ENCODE results near the gene OR2V1.
"Not testable (repeated sequence)": the region's sequence is repeated elsewhere in the genome, so short reads cannot be mapped to it uniquely, and the experiment has no call there.

OR2V1 gene

DNA sequence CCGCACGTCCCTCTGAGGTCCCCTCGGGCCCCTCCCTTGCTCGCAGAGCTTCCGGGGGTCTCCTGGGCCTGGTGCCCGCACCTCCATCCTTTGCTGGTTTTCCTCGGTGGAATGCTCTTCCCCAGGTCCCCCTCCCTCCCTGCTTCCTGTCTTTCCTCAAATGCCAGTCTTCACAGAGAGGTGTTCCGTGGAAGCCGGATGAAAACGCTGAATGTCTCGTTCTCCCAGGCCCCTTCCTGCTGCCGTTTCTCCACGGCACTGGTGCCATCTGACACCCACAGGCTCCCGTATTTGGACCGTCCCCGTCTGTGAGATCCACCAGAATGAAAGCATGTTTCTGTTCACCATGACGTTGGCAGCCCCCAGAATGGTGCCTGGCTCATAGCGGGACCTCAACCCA lies 4.1 kb downstream of the OR2V1 start:
- DNase-seq: no peak

DNA sequence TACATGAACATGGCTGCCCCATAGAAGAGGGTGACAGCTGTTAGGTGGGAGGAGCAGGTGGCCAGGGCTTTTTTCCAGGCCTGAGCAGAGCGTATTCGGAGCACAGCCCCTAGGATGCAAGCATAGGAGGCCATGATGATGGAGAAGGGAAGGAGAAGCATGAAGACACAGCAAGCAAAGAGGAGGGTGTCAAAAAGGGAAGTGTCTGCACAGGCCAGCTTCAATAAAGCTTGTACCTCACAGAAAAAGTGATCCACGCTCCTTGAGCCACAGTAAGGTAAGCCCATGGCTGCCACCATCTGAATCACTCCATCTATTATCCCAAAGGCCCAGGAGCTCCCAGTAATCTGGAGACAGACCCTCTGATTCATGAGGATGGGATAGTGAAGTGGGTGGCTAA lies 6.4 kb downstream of the OR2V1 start:
- DNase-seq: no peak

DNA sequence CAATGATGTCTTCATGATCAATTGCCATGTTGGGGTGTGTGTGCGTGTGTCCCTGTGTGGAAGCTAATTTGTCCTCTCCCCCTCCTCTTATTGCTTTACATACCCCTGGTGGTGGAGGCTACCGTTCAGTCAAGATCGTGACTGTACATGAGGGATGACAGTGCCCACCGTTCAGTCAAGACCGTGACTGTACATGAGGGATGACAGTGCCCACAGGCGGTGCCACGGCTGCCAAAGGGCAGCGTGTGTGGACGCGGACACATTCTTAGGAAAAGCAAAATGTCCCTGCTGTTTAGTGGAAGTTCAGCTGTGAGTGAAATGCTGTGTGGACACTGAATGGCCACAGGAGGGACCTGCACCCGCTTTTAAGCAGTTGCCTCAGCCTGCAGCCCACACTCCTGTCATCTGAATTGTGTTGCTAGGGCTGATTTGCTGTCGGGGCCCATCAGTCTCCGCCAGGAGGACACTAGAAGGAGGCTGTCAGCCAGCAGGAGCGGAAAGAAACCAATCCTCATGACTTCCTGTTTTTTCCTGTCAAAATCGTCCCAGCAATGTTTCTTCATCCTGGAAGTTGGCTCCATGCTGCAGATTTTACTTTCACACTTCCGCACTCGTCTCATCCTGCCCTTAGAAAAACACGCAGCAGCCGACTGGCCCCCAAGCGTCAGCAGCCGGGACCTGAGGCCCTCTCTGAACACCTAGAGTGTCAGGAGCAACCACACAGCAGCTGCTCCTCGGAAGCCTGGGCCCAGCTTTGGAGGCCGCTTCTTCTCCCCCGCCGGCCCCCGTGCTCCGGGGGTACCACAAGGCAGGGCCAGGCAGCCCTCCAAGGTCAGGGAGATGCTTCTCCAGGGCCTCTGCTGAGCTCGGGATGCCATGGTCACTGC lies 9.1 kb downstream of the OR2V1 start:
- DNase-seq: no peak

DNA sequence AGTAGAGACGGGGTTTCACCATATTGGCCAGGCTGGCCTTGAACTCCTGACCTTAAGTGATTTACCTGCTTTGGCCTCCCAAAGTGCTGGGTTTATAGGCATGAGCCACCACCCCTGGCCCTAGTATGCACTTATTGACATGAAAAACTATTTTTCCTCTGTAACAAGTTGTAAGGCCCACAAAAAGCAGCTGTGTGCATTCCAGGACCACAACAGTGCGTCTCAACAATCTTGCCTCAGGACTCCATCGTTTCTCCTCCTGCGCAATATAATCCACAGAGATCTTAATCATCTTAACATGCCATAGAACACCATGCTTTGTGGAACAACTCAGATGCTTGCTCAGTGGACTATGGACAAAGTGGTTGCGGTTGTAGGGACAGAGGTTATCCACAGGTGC lies 10.2 kb downstream of the OR2V1 start:
- no peak for DNase-seq

DNA sequence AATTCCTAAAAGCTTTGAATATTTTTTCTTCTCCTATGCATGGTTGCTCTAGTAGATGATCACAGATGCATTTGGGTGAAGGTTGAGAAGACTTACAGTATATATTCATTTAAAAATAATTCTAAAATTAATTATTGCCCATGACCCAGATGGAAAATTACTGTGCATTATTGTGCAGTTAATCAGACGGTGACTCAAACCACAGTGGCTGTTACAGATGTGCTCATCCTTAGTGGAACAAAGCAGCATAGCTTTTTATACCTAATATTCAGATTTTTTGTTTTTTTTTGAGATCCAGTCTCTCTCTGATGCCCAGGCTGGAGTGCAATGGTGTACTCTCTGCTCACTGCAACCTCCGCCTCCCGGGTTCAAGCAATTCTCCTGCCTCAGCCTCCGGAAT lies 10.7 kb downstream of the OR2V1 start:
- no peak for DNase-seq

DNA sequence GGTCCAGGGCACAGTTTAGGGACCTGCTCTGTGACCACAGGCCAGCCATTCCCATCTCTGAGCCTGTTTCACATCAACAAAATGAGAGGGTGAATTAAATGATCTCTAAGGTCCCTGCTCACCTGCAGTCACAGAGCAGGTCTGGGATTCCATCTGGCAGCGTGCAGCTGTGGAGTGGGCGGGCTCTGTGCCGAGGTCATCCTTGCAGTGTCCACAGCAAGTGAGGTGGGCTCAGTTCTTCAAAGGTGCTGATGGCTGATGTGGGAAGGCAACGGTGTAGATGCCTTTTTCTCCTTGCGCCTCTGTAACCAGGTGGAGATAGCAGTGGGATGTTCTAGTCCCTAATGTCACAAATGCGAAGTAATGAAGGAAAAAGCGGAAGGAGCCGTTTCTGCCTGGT lies 11.9 kb downstream of the OR2V1 start:
- DNase-seq: no peak

DNA sequence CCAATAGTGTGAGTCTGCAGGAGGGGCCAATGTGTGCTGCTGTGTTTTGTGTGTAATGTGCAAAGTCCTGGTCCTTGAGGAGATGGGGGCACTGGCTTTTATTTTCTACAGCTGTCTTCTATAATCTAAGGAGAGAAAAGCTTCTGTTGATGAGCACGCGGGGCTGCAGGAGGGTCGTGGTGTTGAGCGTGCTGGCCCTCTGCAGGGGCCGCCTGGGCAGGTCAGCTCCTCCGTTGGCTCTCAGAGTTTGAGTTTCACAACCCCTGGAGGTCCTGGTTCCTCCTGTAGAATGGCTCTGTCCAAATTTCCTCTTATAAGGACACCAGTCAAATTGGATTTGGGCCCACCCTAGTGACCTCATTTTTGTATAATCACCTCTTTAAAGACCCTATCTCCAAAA lies 12.6 kb downstream of the OR2V1 start:
- DNase-seq: no peak

DNA sequence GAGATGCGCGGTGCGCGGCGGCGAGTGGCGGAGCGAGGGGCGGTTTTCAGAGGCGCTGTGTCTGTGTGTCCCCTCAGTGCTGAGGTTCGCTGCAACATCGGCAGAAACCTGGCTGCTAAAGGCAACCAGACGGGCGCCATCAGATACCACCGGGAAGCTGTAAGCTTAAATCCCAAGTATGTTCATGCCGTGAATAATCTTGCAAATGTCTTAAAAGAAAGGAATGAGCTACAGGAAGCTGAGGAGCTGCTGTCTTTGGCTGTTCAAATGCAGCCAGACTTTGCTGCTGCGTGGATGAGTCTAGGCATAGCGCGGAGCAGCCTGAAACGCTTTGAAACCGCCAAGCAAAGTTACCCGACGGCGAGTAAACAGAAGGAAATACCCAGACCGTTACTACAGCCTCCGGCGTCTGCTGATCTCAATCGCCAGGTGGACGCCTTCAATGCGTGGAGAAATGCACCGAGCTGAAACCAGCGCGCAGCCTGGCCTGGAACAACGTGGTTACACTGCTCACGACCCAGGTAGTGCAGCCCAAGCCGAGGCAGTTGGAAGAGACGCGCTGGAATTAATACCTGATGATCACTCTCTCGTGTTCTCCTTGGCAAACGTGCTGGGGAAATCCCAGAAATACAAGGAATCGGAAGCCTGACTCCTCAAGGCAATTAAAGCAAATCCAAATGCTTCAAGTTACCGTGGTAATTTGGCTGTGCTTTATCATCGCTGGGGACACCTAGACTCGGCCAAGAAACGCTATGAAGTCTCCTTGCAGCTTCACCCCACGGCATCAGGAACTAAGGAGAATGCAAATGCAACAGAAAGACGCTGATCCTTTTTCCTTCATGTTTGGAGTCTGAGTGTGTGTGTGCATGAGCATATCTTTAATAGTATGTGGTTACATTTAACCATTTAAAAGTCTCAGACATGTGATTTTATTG lies 15.9 kb downstream of the OR2V1 start:
- DNase-seq: no peak

DNA sequence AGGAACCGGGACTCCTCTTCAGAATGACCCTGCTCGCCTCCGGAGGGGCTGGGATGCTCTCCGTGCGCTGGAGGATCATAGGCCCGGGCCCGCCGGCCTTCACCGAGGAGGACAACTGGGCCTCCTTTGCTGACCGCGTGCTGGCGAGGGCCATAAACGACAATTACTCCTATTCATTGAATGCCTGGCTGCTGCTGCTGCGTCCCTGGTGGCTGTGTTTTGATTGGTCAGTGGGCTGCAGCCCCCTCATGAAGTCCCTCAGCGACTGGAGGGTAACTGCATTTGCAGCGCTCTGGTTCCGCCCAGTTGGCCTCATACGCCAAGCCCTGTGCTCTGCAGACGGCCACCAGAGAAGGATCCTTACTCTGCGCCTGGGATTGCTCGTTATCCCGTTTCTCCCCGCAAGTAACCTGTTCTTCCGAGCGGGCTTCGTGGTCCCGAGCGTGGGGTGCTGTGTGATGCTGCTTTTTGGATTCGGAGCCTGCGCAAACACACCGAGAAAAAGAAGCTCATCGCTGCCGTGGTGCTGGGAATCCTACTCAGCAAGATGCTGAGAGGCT lies 16.6 kb downstream of the OR2V1 start:
- no peak for DNase-seq

DNA sequence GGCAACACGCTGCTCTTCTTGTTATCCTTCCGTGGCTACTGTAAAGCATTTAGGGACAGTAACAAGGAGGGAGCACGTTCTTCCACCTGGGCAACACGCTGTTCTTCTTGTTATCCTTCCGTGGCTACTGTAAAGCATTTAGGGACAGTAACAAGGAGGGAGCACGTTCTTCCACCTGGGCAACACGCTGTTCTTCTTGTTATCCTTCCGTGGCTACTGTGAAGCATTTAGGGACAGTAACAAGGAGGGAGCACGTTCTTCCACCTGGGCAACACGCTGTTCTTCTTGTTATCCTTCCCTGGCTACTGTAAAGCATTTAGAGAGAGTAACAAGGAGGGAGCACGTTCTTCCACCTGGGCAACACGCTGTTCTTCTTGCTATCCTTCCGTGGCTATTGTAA lies 17.4 kb downstream of the OR2V1 start:
- DNase-seq: not testable (repeated sequence)

DNA sequence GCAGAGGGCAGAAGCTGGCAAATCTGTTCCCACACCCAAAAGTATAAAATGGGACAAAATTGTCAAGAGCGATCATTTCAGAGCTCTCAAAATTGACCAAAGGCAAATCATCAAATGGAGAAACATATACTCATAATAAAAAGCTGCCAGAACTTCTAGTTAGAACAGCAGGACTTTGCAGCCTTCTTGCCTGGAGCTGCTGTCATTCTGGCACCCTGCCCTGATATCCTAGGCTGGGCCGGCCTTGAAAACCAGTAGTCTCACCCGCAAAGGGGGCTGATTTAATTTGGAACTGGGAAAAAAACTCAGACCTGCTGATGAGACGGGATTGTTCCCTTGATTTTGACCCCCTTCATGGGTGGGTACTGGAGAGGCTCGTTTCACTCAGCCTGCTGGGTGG lies 18.5 kb downstream of the OR2V1 start:
- DNase-seq: no peak

DNA sequence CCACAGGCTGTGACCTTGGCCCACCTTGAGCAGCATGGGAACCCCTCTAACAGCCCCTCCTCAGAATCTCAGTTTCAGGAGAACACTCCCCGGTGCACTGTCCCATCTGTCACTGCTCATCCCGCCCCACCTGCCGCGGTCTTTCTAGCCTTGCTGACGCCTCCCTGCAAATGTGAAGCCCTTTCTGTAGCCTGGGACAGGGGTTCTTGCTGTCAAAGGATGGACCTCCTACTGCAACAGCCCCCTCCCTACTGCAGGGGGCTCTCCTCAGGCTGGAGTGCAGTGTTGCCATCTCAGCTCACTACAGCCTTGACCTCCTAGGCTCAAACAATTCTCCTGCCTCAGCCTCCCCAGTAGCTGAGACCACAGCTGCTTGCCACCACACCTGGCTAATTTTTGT lies 20.0 kb downstream of the OR2V1 start:
- DNase-seq: no peak

DNA sequence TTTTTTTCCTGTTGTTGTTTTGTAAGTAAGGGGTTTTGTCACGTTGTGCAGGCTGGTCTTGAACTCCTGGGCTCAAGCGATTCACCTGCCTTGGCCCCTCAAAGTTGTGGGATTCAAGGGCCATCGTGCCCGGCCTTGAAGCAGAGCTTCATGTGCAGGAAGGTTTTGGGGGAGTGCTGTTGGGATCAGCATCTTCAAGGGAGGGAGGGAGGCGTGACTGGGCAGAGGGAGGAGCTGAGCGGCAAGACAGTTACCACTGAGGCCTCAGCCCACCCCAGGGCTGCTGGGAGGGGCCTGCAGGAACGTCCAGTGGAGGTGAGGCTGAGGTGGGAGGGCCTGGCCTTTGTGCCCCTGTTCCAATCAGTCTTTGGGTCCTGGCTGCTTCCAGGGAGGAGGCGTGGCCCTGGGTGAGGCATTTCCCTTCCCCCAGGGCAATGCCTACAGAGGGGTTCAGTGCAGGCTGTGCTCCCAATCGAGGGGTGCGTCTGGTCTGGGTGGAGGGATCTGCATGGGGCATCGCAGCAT lies 21.4 kb downstream of the OR2V1 start:
- no peak for DNase-seq

DNA sequence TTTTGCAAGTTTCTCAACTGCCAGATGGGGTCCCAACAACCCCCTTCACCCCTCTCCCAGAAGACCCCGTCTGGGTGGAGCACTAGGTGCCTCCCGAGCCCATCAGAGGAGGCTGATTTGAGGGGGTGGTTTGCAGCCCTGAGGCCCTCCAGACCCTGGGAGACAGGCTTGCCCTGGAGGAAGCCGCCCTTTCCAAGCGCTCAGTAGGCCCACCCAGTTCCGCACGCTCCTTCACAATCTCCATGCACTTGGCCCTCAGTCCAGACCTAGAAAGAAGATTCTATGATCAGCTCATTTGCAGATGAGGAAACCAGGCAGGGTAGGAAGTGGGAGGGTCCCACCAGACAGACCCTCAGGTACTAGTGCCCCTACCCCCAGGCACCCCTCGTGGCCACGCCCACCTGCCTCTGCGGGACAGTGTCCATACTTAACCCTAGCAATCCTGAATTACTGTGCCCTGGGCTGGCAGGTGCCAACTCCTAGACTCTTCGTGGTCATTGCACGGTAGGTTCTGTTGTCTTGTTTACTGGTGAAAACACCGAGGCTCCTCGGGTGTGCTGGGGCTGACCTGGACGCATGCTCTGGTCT lies 22.3 kb downstream of the OR2V1 start:
- no peak for DNase-seq

DNA sequence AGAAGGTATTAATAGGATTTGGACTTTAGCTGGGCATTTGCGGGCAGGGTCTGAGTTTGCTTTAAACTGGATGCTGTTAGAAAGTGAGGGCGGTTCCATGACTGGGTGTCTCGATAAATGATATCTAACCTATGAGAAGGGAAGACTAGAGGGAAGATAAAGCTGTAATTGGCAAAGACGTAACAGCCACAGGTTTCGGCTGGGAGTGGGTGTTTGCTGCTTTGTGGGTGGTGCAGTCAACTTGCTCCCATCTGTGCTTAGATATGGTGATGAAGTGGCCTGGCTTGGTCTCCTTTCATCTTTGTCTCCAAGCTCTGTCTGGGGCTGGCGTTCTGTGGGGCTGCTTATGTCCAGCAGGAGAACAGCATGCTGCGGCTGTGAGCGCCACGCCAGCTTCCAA lies 23.3 kb downstream of the OR2V1 start:
- no peak for DNase-seq

DNA sequence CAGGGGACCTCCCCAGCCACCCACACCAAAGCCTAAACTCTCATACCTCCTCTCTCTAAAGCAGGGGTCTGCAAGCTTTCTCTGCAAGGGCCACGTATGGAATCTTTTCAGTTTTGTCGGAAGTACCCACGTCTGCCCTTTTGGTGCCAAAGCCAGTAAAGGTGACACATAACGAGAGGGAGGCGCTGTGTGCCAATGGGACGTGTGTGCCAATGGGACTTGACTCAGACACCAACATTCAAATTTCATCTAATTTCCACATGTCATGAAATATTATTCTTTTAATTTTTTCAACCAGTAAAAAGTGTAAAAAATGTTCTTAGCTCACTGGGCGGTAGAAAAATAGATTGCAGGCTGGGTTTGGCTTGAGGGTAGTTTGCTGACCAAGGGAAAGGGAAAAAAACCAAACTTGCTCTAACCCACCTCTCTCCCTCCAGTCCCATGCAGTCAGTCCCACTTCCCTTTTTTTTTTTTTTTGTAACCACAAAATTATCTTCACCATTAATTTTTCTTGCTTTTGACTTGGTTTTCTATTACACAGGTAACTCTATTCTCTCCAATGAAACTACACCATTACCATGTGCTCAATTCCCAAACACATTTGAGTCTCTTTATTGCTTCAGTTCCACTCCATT lies 25.5 kb downstream of the OR2V1 start:
- no peak for DNase-seq

DNA sequence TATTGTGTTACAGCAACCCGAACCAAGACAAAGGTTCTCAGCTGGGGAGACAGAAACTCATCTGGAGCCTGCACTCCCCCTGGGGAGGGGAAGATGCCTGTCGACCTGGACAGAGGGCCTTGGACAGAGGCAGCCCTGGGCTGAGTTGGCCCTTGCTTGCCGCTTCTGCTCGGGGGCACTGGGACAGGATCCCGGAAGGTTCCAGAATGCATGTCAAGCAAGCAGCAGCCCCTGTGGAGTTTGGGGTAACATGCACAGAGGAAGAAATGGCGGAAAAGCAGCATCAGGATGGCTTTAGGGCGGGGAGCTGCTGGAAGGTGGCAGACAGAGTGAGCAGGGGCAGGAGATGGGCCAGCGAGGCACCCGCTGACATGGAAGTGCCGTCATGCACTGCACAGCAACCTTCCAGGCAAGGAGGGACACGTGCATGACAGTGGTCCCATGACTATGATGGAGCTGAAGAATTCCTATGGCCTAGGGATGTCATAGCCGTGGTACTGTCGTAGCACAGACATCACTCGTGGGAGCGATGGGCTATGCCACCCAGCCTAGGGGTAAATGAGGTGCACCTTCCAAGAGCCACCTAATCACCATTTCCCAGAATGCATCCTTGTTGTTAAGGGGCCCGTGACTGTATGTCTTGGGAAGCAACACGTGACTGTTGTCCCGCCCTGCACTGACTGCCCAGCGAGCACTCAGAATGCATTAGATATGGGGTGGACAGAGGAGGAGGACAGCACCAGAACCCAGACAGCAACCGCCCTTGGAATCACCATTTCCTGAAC lies 26.2 kb downstream of the OR2V1 start:
- DNase-seq: not testable (repeated sequence)

DNA sequence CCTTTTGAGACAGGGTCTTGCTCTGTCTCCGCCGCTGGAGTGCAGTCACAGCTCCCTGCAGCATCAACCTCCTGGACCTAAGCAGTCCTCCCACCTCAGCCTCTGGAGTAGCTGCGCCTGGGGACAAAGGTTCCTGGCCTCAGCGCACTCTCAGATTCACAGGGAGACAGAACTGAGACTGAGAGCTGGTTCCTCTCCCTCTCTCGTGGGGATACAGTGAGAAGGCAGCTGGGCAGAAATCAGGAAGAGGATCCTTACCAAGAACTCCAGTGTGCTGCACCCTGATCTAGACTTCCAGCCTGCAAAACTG lies 26.8 kb downstream of the OR2V1 start:
- DNase-seq: not testable (repeated sequence)

DNA sequence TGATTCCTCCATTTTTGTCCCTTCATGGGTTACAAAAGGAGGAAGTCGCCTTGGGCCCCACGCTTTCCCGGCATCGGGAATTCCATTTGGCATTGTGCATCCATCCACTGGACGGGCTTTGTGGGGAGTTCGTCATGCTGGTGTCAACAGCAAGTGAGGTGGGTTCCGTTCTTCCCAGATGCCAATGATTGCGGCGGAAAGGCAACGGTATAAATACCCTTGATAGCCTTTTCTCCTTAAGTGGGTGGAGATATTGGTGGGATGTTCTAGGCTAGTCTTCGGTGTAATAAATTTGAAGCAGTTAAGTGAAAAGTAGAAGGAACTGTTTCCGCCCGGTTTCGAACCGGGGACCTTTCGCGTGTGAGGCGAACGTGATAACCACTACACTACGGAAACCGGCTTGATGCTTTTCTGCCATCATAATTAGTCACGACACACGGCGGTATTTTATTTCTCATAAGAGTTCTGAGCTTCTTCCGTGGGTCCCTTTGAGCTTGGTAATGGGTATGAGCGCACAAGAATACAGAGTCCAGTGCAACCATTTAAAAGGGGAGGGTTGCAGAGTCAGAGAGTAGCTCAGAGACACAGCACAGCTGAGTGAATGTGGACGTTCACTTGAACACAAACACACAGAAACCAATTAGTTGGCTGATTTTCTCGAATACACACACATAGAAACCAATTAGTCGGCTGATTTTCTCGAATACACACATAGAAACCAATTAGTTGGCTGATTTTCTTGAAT lies 28.9 kb downstream of the OR2V1 start:
- DNase-seq: not testable (repeated sequence)

DNA sequence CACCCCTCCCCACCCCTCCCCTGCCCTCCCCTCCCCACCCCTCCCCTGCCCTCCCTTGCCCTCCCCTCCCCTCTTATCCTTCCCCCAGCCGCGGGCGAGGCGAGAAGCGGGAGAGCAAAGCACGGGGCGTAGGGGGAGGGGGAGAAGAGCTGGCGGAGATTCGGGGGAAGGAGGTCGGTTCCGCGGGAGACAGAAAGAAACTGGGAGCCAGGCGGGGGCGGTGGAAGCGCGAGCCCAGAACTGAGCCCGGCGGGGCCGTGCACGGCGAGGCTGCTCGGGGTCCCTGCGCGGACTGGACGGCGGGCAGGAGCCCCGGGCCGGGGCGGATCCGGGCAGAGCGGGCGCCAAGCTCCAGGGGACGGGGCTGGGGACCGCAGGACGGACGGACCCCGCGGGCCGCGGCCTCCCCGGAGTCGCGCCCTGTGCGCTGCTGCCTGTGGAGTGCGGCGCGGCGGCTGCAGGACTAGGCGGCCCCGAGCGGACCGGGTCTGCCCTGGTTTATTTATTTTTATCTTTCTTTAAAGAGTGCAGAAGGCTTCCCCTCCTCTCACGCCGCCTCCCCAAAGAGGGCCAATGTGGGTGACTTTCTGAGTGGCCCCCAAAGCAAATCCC lies 29.8 kb downstream of the OR2V1 start:
- not testable (repeated sequence) for DNase-seq

All from activated CD4-positive, alpha-beta T cell treated with anti-CD3 and anti-CD28 coated beads, Interleukin-2, amount 50 U/mL, for 1 hour (primary cell).